HepG2 (cell line): Measurements from ENCODE around the gene NCOR2. TPM values are rescaled to one million over a fixed set of nuclear protein-coding genes. Genes with fewer than 3 reads are reported as not detected.

Experiments
- ATAC-seq: fragments of 200-7000 bp; cut with Tn5 transposase; 3 replicates; pipeline ENCODE4 v1.9.1; 2020; ENCODE audit warnings: mild to moderate bottlenecking, moderate library complexity
- BruUV-seq: library from RNA; stranded (reverse); fragments of 400-500 nt; replicated peaks from 2 replicates; lab custom pipeline; 2021; lab: Mats Ljungman, UMichigan
- CTCF ChIA-PET: fragments of 300-600 bp; formaldehyde crosslinking; extraction: SDS; loops from one replicate; lab custom pipeline; 2021; ENCODE audit warnings: low total read pairs, inconsistent platforms, low intra/inter-chr PET ratio; lab: Yijun Ruan, JAX
- POLR2A ChIA-PET: fragments of 350-600 bp; sonication (Branson Sonifier 250); formaldehyde crosslinking; loops from one replicate; lab custom pipeline; 2020; ENCODE audit warnings: antibody characterized with exemption, inconsistent platforms; lab: Yijun Ruan, JAX
- DNase-seq: peaks from one replicate; pipeline ENCODE4 v3.0.0-alpha.2; 2015; ENCODE audit warnings: low spot score
- FAIRE-seq: peaks from 3 replicates; lab custom pipeline; 2011; peaks lifted over from hg19 to GRCh38; lab: Jason Lieb, UNC
- H2AFZ ChIP-seq: one replicate; pipeline ENCODE4 v1.6.1; 2011; ENCODE audit warnings: low read length, inconsistent platforms
- H3K27ac ChIP-seq: fragments of 300-600 bp; 3 replicates; pipeline ENCODE4 v1.8.0; 2011; ENCODE audit warnings: mixed run types, mild to moderate bottlenecking, mixed read lengths, low read length, inconsistent platforms; ENCODE audit not compliant: insufficient read depth; ENCODE audit errors: extremely low read length
- H3K27me3 ChIP-seq, 2 experiments: fragments of 200-600 bp in 1 of 2; 2 replicates in 1 of 2; 3 replicates in 1 of 2; pipeline versions ENCODE4 v1.6.0 to v1.8.0; 2011; ENCODE audit warnings: low read length in 2 of 2, mild to moderate bottlenecking in 2 of 2, moderate library complexity in 2 of 2, inconsistent platforms in 1 of 2; ENCODE audit not compliant: insufficient read depth in 2 of 2, control insufficient read depth in 1 of 2
- H3K36me3 ChIP-seq, 2 experiments: fragments of 200-600 bp in 1 of 2; replicated peaks in 1 of 2; 2 replicates in 1 of 2; 3 replicates in 1 of 2; pipeline versions ENCODE4 v1.5.1 to v1.8.0; 2011; ENCODE audit warnings: low read length in 2 of 2, inconsistent platforms in 1 of 2; ENCODE audit not compliant: insufficient read depth in 2 of 2, control insufficient read depth in 1 of 2
- H3K4me1 ChIP-seq: 2 replicates; pipeline ENCODE4 v1.5.1; 2012; ENCODE audit warnings: low read length, inconsistent platforms; ENCODE audit not compliant: insufficient read depth
- H3K4me2 ChIP-seq: 2 replicates; pipeline ENCODE4 v1.6.0; 2011; ENCODE audit warnings: low read depth, low read length, inconsistent platforms
- H3K4me3 ChIP-seq, 3 experiments: fragments of 200-600 bp in 1 of 3; sonication (generic), shearing (Covaris generic) in 1 of 3; replicated peaks in 1 of 3; 2 replicates each; pipeline ENCODE4 v1.5.1; 2011 to 2016; ENCODE audit warnings: low read length in 3 of 3, inconsistent platforms in 2 of 3, low read depth in 2 of 3, mild to moderate bottlenecking in 2 of 3, control low read depth in 1 of 3, mixed read lengths in 1 of 3; ENCODE audit not compliant: insufficient read depth in 1 of 3
- H3K79me2 ChIP-seq: one replicate; pipeline ENCODE4 v1.6.1; 2011; ENCODE audit warnings: low read length, inconsistent platforms; ENCODE audit not compliant: insufficient read depth
- H3K9ac ChIP-seq: 2 replicates; pipeline ENCODE4 v1.6.0; 2011; ENCODE audit warnings: mild to moderate bottlenecking, low read depth, low read length, inconsistent platforms; ENCODE audit not compliant: insufficient read depth
- H3K9me3 ChIP-seq: 2 replicates; pipeline ENCODE4 v1.5.1; 2012; ENCODE audit warnings: mild to moderate bottlenecking, low read length
- H4K20me1 ChIP-seq: 2 replicates; pipeline ENCODE4 v1.6.0; 2011; ENCODE audit warnings: inconsistent platforms, mild to moderate bottlenecking, low read length, moderate library complexity; ENCODE audit not compliant: insufficient read depth
- ATRX ChIP-seq: sonication (generic); formaldehyde crosslinking; IDR thresholded peaks from 2 replicates; pipeline ENCODE4 v1.4.0; 2020; ENCODE audit warnings: missing genetic modification reagents, borderline replicate concordance
- HES4 ChIP-seq: sonication (generic); formaldehyde crosslinking; IDR thresholded peaks from 2 replicates; pipeline ENCODE4 v1.9.0; 2021; ENCODE audit warnings: mild to moderate bottlenecking, missing genetic modification reagents, borderline replicate concordance
- HOXA7 ChIP-seq: sonication (generic); formaldehyde crosslinking; IDR thresholded peaks from 2 replicates; pipeline ENCODE4 v1.8.1; 2022; ENCODE audit warnings: mild to moderate bottlenecking, missing genetic modification reagents, moderate library complexity
- HOXA9 ChIP-seq: sonication (generic); formaldehyde crosslinking; IDR thresholded peaks from 2 replicates; pipeline ENCODE4 v1.8.1; 2022; ENCODE audit warnings: missing genetic modification reagents, mild to moderate bottlenecking, moderate library complexity, borderline replicate concordance
- KDM2A ChIP-seq: sonication (generic); formaldehyde crosslinking; IDR thresholded peaks from 2 replicates; pipeline ENCODE4 v1.4.0; 2020; ENCODE audit warnings: low read depth, missing genetic modification reagents, borderline replicate concordance
- KMT2B ChIP-seq: IDR thresholded peaks from 2 replicates; pipeline ENCODE4 v1.6.1; 2016; ENCODE audit warnings: missing genetic modification reagents, missing compliant biosample characterization
- MTF1 ChIP-seq: sonication (generic); formaldehyde crosslinking; IDR thresholded peaks from 2 replicates; pipeline ENCODE4 v1.5.0; 2020; ENCODE audit warnings: missing genetic modification reagents
- RAD51 ChIP-seq: fragments of 450-650 bp; IDR thresholded peaks from 2 replicates; pipeline ENCODE4 v1.6.1; 2016; ENCODE audit warnings: borderline replicate concordance
- SMARCE1 ChIP-seq: fragments of 450-650 bp; IDR thresholded peaks from 2 replicates; pipeline ENCODE4 v1.6.1; 2017; ENCODE audit warnings: borderline replicate concordance
- ZMYM3 ChIP-seq: sonication (generic); formaldehyde crosslinking; IDR thresholded peaks from 2 replicates; pipeline ENCODE4 v1.5.1; 2020; ENCODE audit warnings: mild to moderate bottlenecking, missing genetic modification reagents
- ZNF3 ChIP-seq: IDR thresholded peaks from 2 replicates; pipeline ENCODE4 v1.7.0; 2017; ENCODE audit warnings: inconsistent platforms
- ZNF501 ChIP-seq: sonication (generic); formaldehyde crosslinking; IDR thresholded peaks from 2 replicates; pipeline ENCODE4 v1.5.1; 2020; ENCODE audit warnings: mild to moderate bottlenecking, moderate library complexity, missing genetic modification reagents
- ZZZ3 ChIP-seq: sonication (generic); formaldehyde crosslinking; IDR thresholded peaks from 2 replicates; pipeline ENCODE4 v1.4.0; 2020; ENCODE audit warnings: missing genetic modification reagents, mild to moderate bottlenecking, borderline replicate concordance
- WGBS: methylation state at CpG from one replicate; pipeline ENCODE4 v1.1.6; 2017; ENCODE audit warnings: low lambda C conversion rate; 5-methylcytosine and 5-hydroxymethylcytosine counted together
- in situ Hi-C: cut with HindIII; loops from 2 replicates; pipeline ENCODE4 v1.10.0; 2017; ENCODE audit warnings: low pct_unique_long_range_greater_than_20kb; ENCODE audit not compliant: extremely low pct_ligation_motif_present
- intact Hi-C: fragments of 100-400 bp; cut with micrococcal nuclease; formaldehyde crosslinking; loops from one replicate; pipeline ENCODE4 v1.10.0; 2022; ENCODE audit not compliant: unreplicated experiment
- polyA plus RNA-seq, 8 experiments: library from polyadenylated mRNA; depleted of rRNA in 3 of 8; stranded (reverse) in 7 of 8; unstranded in 1 of 8; fragments of >200 nt; fragmentation: Illumina TruSeq in 4 of 8; extraction: Trizol in 4 of 8; gene quantifications; 2 replicates each; pipeline versions ENCODE4 v1.2.1 to v1.2.3, GENCODE V29; 2011 to 2016; ENCODE audit warnings: low read depth in 4 of 8, missing spikeins in 1 of 8, mixed read lengths in 1 of 8; ENCODE audit not compliant: insufficient read depth in 1 of 8
- total RNA-seq, 5 experiments: library from RNA; depleted of rRNA; stranded (reverse); fragments of >200 nt; fragmentation: Illumina TruSeq; extraction: Trizol; gene quantifications; 2 replicates each; pipeline ENCODE4 v1.2.3, GENCODE V29; 2016; ENCODE audit warnings: low read depth in 1 of 5
- TF ChIP-seq, protein P1 (sequence below): sonication (generic); formaldehyde crosslinking; IDR thresholded peaks from 2 replicates; pipeline ENCODE4 v1.9.0; 2022; ENCODE audit warnings: low read depth, missing genetic modification reagents
- TF ChIP-seq, protein P2 (sequence below): sonication (generic); formaldehyde crosslinking; IDR thresholded peaks from 2 replicates; pipeline ENCODE4 v1.8.0; 2022; ENCODE audit warnings: missing genetic modification reagents, mild to moderate bottlenecking, moderate library complexity, borderline replicate concordance
- TF ChIP-seq, protein P3 (sequence below): sonication (generic); formaldehyde crosslinking; IDR thresholded peaks from 2 replicates; pipeline ENCODE4 v1.5.0; 2020; ENCODE audit warnings: missing genetic modification reagents, mild to moderate bottlenecking, borderline replicate concordance
- TF ChIP-seq, protein P4 (sequence below): sonication (generic); formaldehyde crosslinking; conservative IDR thresholded peaks from 2 replicates; pipeline ENCODE4 v1.8.1; 2023; ENCODE audit warnings: missing genetic modification reagents

Gene NCOR2
- total and polyA plus RNA-seq, 2 of the 13 experiments (the other 11 are each of a cell fraction or from before 2014, with no cell fraction given), result 4.5 to 5.7 TPM

DNA sequence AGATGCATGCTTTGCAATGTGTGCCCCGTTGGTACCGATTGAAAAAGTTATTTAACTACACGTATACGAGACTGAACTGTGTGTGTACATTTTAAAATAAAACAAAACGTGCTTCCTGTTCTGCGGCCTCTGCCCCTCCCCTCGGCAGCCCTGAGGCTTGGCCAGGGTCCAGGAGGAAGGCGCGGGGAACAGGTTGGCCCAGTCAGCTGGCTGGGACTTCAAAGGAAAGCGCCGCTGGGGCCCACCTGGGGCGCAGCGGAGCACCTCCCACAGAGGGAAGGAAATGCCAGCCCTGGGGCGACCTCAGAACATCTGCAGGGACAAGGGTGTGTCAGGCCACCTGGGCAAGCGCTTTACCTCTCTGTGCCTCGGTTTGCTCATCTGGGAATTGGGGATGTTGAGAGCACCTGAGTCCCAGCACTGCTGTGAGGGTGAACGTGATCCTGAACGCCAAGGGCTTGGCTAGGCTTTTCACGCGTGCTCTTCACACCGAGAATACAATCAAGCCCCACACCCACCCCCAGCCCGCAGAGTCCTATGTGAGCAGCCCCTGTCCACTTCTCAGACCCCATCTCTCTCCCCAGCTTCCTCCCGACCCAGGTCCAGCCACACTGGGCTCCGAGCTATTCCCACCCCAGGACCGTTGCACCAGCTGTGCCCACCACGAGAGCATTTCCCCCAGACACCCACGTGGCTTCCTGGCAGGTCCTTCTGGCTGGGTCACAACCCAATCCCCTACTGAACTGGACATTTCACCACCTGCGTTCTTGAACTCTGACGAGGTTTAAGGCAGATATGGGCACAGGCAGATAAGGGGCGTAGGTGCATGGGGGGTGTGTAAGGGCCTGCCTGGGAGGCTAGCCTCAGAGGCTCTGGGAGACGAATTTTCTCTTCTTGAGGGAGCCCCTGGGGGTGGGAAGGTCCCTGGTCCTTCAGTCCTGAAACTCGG lies 41.9 kb upstream of the NCOR2 start:
- no peaks in the 10 kb centered on the region for H3K79me2 ChIP-seq
- ChIA-PET POLR2A (no interaction called here), CTCF (no interaction called here)
- H3K9ac ChIP-seq, result no peak overlapping the region
- H3K4me1 ChIP-seq, result peaks cover 56% of the 10 kb centered on the region
- H3K36me3 ChIP-seq, result no peaks in the 10 kb centered on the region
- 7% methylated on average over 24 of the region's 32 CpGs for WGBS
- peak overlapping the region in 1 of 3 experiments; percentile 36; a peak in 3 of 6 replicates for H3K4me3 ChIP-seq
- ATAC-seq (peak; percentile 70), DNase-seq (peak; percentile 81), FAIRE-seq (peak; percentile 81)
- H4K20me1 ChIP-seq, result no peaks in the 10 kb centered on the region
- no peak overlapping the region for H2AFZ ChIP-seq
- peak overlapping the region; percentile 69 for H3K4me2 ChIP-seq
- H3K9me3 ChIP-seq, result no peaks in the 10 kb centered on the region
- peaks cover 1 to 20% of the 10 kb centered on the region in 2 experiments; a peak in 4 of 5 replicates for H3K27me3 ChIP-seq
- H3K27ac ChIP-seq, result no peak overlapping the region
- BruUV-seq, result no TSS peak
- intact Hi-C loops, result no loop called here
- in situ Hi-C loops, result no loop called here
- TF ChIP-seq SMARCE1 (no peak), KDM2A (CRISPR knock-in tag) (peak; percentile 72; the same call in 1 of the 2 replicates), ZNF501 (CRISPR knock-in tag) (0 out of 2 replicates have a peak, but pooled peaks have one; percentile 41), ATRX (CRISPR knock-in tag) (no peak), HOXA7 (CRISPR knock-in tag) (no peak), KMT2B (CRISPR knock-in tag) (0 out of 2 replicates have a peak, but pooled peaks have one; percentile 22), HES4 (CRISPR knock-in tag) (no peak), MTF1 (no peak), ZMYM3 (CRISPR knock-in tag) (peak; percentile 97), RAD51 (no peak), ZNF3 (CRISPR knock-in tag) (no peak), HOXA9 (CRISPR knock-in tag) (no peak), ZZZ3 (CRISPR knock-in tag) (no peak)
- TF ChIP-seq, protein P1, sequence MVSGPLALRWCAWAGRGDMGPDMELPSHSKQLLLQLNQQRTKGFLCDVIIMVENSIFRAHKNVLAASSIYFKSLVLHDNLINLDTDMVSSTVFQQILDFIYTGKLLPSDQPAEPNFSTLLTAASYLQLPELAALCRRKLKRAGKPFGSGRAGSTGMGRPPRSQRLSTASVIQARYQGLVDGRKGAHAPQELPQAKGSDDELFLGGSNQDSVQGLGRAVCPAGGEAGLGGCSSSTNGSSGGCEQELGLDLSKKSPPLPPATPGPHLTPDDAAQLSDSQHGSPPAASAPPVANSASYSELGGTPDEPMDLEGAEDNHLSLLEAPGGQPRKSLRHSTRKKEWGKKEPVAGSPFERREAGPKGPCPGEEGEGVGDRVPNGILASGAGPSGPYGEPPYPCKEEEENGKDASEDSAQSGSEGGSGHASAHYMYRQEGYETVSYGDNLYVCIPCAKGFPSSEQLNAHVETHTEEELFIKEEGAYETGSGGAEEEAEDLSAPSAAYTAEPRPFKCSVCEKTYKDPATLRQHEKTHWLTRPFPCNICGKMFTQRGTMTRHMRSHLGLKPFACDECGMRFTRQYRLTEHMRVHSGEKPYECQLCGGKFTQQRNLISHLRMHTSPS (CRISPR knock-in tag), result peak; percentile 74
- TF ChIP-seq, protein P2, sequence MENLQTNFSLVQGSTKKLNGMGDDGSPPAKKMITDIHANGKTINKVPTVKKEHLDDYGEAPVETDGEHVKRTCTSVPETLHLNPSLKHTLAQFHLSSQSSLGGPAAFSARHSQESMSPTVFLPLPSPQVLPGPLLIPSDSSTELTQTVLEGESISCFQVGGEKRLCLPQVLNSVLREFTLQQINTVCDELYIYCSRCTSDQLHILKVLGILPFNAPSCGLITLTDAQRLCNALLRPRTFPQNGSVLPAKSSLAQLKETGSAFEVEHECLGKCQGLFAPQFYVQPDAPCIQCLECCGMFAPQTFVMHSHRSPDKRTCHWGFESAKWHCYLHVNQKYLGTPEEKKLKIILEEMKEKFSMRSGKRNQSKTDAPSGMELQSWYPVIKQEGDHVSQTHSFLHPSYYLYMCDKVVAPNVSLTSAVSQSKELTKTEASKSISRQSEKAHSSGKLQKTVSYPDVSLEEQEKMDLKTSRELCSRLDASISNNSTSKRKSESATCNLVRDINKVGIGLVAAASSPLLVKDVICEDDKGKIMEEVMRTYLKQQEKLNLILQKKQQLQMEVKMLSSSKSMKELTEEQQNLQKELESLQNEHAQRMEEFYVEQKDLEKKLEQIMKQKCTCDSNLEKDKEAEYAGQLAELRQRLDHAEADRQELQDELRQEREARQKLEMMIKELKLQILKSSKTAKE (CRISPR knock-in tag), result no peak
- TF ChIP-seq, protein P3, sequence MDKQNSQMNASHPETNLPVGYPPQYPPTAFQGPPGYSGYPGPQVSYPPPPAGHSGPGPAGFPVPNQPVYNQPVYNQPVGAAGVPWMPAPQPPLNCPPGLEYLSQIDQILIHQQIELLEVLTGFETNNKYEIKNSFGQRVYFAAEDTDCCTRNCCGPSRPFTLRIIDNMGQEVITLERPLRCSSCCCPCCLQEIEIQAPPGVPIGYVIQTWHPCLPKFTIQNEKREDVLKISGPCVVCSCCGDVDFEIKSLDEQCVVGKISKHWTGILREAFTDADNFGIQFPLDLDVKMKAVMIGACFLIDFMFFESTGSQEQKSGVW (CRISPR knock-in tag), result no peak
- TF ChIP-seq, protein P4, sequence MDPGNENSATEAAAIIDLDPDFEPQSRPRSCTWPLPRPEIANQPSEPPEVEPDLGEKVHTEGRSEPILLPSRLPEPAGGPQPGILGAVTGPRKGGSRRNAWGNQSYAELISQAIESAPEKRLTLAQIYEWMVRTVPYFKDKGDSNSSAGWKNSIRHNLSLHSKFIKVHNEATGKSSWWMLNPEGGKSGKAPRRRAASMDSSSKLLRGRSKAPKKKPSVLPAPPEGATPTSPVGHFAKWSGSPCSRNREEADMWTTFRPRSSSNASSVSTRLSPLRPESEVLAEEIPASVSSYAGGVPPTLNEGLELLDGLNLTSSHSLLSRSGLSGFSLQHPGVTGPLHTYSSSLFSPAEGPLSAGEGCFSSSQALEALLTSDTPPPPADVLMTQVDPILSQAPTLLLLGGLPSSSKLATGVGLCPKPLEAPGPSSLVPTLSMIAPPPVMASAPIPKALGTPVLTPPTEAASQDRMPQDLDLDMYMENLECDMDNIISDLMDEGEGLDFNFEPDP (CRISPR knock-in tag), result no peak
